Naive thymus-derived CD4-positive, alpha-beta T cell (primary cell): Measurements from ENCODE around the gene TNS3. TPM values are rescaled to one million over a fixed set of nuclear protein-coding genes. Genes with fewer than 3 reads are reported as not detected.

Experiments used
- ATAC-seq: fragments of 150-1000 bp; cut with Tn5 transposase; 2 replicates; pipeline ENCODE4 v1.10.0; 2021; ENCODE audit warnings: mild to moderate bottlenecking, moderate library complexity
- CTCF ChIA-PET: fragments of 350-600 bp; sonication (Branson Sonifier 250); formaldehyde crosslinking; loops from one replicate; lab custom pipeline; 2021; ENCODE audit warnings: antibody characterized with exemption; lab: Charles Lee
- POLR2A ChIA-PET: fragments of 350-600 bp; sonication (Branson Sonifier 250); formaldehyde crosslinking; loops from one replicate; lab custom pipeline; 2021; ENCODE audit warnings: antibody characterized with exemption, inconsistent platforms; lab: Charles Lee
- DNase-seq, 9 donors: peaks; one replicate each; pipeline versions ENCODE4 v3.0.0 to v3.0.0-alpha.2; 2020 to 2022; ENCODE audit warnings: mixed read lengths in 1 of 9
- H3K27ac ChIP-seq: one replicate; pipeline ENCODE4 v1.7.0; 2013; ENCODE audit warnings: mild to moderate bottlenecking, low read depth, low read length, moderate library complexity
- H3K27me3 ChIP-seq, 2 donors: one replicate each; pipeline ENCODE4 v1.7.0; 2013; ENCODE audit warnings: low read length in 2 of 2, mild to moderate bottlenecking in 2 of 2, moderate library complexity in 2 of 2; ENCODE audit not compliant: control insufficient read depth in 2 of 2, insufficient read depth in 2 of 2
- H3K36me3 ChIP-seq, 3 experiments: 1 replicate in 2 of 3; 2 replicates in 1 of 3; pipeline ENCODE4 v1.7.0; 2013; ENCODE audit warnings: low read length in 3 of 3, mild to moderate bottlenecking in 3 of 3, moderate library complexity in 1 of 3; ENCODE audit not compliant: insufficient read depth in 3 of 3, control insufficient read depth in 2 of 3
- H3K4me1 ChIP-seq, 2 donors: one replicate each; pipeline ENCODE4 v1.7.0; 2013; ENCODE audit warnings: low read length in 2 of 2, mild to moderate bottlenecking in 2 of 2, moderate library complexity in 1 of 2; ENCODE audit not compliant: control insufficient read depth in 2 of 2, insufficient read depth in 2 of 2
- H3K4me3 ChIP-seq: 2 replicates; pipeline ENCODE4 v1.7.0; 2013; ENCODE audit warnings: mild to moderate bottlenecking, low read length
- H3K9me3 ChIP-seq, 3 experiments: 1 replicate in 2 of 3; 2 replicates in 1 of 3; pipeline ENCODE4 v1.7.0; 2013; ENCODE audit warnings: low read length in 3 of 3; ENCODE audit not compliant: control insufficient read depth in 2 of 3
- H3K27ac Mint-ChIP-seq, 9 donors: one replicate each; pipeline ENCODE4 v1.8.0; 2020 to 2022; ENCODE audit warnings: mixed read lengths in 9 of 9, mild to moderate bottlenecking in 8 of 9, moderate library complexity in 5 of 9, inconsistent platforms in 2 of 9
- H3K27me3 Mint-ChIP-seq, 5 donors: one replicate each; pipeline ENCODE4 v1.8.0; 2021 to 2022; ENCODE audit warnings: mixed read lengths in 5 of 5, mild to moderate bottlenecking in 1 of 5
- H3K36me3 Mint-ChIP-seq, 5 donors: one replicate each; pipeline ENCODE4 v1.8.0; 2020 to 2022; ENCODE audit warnings: mixed read lengths in 5 of 5, mild to moderate bottlenecking in 3 of 5, inconsistent platforms in 1 of 5
- H3K4me1 Mint-ChIP-seq, 7 donors: one replicate each; pipeline ENCODE4 v1.8.0; 2020 to 2022; ENCODE audit warnings: mixed read lengths in 7 of 7, mild to moderate bottlenecking in 3 of 7, inconsistent platforms in 1 of 7
- H3K4me3 Mint-ChIP-seq, 10 donors: one replicate each; pipeline ENCODE4 v1.8.0; 2020 to 2022; ENCODE audit warnings: mild to moderate bottlenecking in 10 of 10, mixed read lengths in 10 of 10, moderate library complexity in 6 of 10, inconsistent platforms in 2 of 10
- H3K9me3 Mint-ChIP-seq, 11 donors: one replicate each; pipeline ENCODE4 v1.8.0; 2020 to 2022; ENCODE audit warnings: mixed read lengths in 11 of 11, mild to moderate bottlenecking in 4 of 11, inconsistent platforms in 1 of 11, moderate library complexity in 1 of 11
- intact Hi-C, 2 donors: fragments of 100-400 bp; cut with micrococcal nuclease; formaldehyde crosslinking; loops; one replicate each; pipeline ENCODE4 v1.15.1; 2023
- polyA plus RNA-seq, 2 donors: library from polyadenylated mRNA; unstranded; fragments of 300-500 nt; fragmentation: Illumina TruSeq; gene quantifications; one replicate each; pipeline ENCODE4 v1.2.3, GENCODE V29; 2021
- total RNA-seq, 6 experiments: library from RNA in 5 of 6; stranded (reverse) in 5 of 6; gene quantifications; 1 replicate in 5 of 6; 2 replicates in 1 of 6; pipeline ENCODE4 v1.2.3 and lab custom pipeline; 2021 to 2026

The TNS3 gene
- total and polyA plus RNA-seq, 7 experiments from 2014 or later: 0.85 to 38.3 (median 2.6) TPM; not detected in 2

DNA sequence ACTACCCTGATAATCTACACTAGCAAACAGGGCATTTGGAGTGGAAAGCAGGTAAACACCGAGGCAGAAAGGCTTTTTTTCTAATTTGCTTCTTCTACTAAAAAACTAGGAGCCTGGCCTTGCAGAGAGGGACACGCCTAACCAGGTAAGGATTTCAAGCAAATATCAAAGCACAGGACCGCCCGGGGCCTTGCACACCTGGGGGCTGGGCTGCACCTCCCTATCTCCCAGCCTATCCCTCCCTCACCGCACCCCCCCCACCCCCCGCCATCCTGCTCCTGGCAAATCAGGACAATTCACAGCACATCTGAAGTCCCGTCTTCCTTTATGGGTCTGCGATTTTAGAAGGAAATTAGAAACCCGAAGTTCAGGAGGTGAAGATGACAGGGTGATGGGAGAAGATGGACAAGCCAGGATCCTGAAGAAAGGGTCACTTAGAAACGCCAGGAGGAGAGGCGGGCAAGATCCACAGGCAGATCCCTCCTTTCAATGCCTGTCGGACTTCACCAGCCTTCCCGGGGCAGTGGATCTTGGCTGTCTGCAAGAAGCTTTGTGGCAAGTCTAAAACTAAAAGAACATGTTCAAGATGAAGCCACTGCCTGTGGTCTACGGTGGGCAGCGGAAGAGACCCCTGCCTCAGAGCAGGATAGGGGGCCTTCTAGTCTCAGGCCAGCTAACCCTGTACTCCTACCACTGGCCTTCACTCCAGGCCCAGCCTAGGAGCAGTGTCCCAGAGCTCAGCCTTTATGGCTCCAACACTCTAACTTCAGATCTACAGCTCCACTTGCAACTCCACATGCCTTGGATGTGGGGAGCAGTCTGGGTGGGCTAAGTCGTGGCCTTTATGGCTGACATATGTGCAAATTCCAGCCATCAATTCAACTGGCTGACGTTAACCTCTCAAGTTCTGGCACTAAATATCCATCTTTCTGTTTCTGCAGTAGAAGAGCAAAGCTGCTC, 43.9 kb downstream of the TNS3 start:
- Histone ChIP-seq H3K4me1 (no peaks in the 10 kb centered on the region), H3K27ac (no peak overlapping the region), H3K36me3 (no peaks in the 10 kb centered on the region), H3K9me3 (no peaks in the 10 kb centered on the region), H3K27me3 (no peaks in the 10 kb centered on the region), H3K4me3 (no peak overlapping the region)
- no peak for ATAC-seq
- ChIA-PET POLR2A (no interaction called here), CTCF (no interaction called here)
- Mint-ChIP-seq H3K27ac (no peak overlapping the region), H3K27me3 (peaks cover 6 to 19% (median 12%) of the 10 kb centered on the region in 5 donors), H3K4me3 (no peak overlapping the region), H3K36me3 (peaks cover 0 to 5% (median 0%) of the 10 kb centered on the region in 5 donors), H3K4me1 (no peaks in the 10 kb centered on the region), H3K9me3 (peaks cover 0 to 7% (median 0%) of the 10 kb centered on the region in 11 donors)
- DNase-seq: no peak
- intact Hi-C loops: no loop called here

GRCh38 chr7:47536661-47537611, 45.0 kb downstream of the TNS3 start:
- ChIA-PET CTCF (no interaction called here), POLR2A (no interaction called here)
- H3K27ac Mint-ChIP-seq: no peak overlapping the region
- intact Hi-C loops: no loop called here
- H3K36me3 ChIP-seq: no peaks in the 10 kb centered on the region
- peaks cover 0 to 5% (median 0%) of the 10 kb centered on the region in 5 donors for H3K36me3 Mint-ChIP-seq
- no peaks in the 10 kb centered on the region for H3K9me3 ChIP-seq
- no peaks in the 10 kb centered on the region for H3K4me1 ChIP-seq
- H3K27me3 ChIP-seq: no peaks in the 10 kb centered on the region
- peaks cover 6 to 19% (median 12%) of the 10 kb centered on the region in 5 donors for H3K27me3 Mint-ChIP-seq
- H3K27ac ChIP-seq: no peak overlapping the region
- no peaks in the 10 kb centered on the region for H3K4me1 Mint-ChIP-seq
- ATAC-seq (peak; percentile 16), DNase-seq (no peak)
- peaks cover 0 to 11% (median 0%) of the 10 kb centered on the region in 11 donors for H3K9me3 Mint-ChIP-seq
- H3K4me3 Mint-ChIP-seq: no peak overlapping the region
- H3K4me3 ChIP-seq: no peak overlapping the region

DNA sequence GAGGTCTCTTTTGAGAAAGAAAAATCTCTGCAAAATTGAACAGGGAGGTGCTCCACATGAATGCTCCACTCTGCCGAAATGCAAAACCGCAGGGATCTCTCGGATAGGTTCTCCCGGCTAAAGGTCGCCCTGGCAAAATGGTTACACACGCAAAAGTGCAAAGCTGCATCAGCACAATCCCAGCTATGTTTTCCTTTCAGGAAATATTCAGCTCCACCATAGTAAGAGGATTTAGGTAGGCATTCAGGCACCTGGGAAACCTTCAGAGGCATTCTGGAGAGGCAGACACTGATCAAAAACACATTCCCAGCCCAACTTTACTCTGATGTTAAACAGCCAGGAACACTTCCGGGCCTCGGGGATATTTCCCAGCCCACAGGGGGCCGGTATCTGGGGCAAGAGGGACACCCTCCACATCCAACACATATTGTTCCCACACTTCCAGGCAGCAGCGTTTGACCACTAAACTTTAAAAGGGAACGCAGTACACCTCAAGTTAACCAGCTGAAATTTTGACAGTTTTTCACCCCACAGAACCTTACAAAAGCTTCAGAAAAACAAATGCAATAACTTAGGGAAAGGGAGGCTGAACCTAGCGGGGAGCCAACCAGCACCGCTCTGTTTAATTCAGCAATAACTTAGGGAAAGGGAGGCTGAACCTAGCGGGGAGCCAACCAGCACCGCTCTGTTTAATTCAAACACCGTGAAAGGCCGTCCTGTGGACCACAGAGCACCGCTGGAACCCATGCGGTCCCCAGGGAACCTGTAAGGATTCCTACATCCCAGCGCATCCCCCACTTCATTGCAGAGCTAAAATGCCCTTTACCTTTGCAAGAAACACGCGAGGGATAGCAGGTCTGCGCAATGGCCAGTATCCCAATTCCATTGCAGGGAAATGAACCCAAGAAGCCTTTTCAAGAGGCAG, 45.9 kb downstream of the TNS3 start:
- intact Hi-C loops: no loop called here
- Histone ChIP-seq H3K9me3 (no peaks in the 10 kb centered on the region), H3K27me3 (no peaks in the 10 kb centered on the region), H3K4me3 (no peak overlapping the region), H3K27ac (no peak overlapping the region), H3K4me1 (no peaks in the 10 kb centered on the region), H3K36me3 (no peaks in the 10 kb centered on the region)
- no peaks in the 10 kb centered on the region for H3K4me1 Mint-ChIP-seq
- POLR2A ChIA-PET: no interaction called here
- CTCF ChIA-PET: no interaction called here
- peaks cover 0 to 5% (median 0%) of the 10 kb centered on the region in 5 donors for H3K36me3 Mint-ChIP-seq
- H3K9me3 Mint-ChIP-seq: peaks cover 0 to 13% (median 0%) of the 10 kb centered on the region in 11 donors
- peaks cover 6 to 19% (median 12%) of the 10 kb centered on the region in 5 donors for H3K27me3 Mint-ChIP-seq
- ATAC-seq (no peak), DNase-seq (no peak)
- H3K27ac Mint-ChIP-seq: no peak overlapping the region
- no peak overlapping the region for H3K4me3 Mint-ChIP-seq

GRCh38 chr7:47535035-47535703, 46.7 kb downstream of the TNS3 start:
- H3K27me3 ChIP-seq: no peaks in the 10 kb centered on the region
- no peaks in the 10 kb centered on the region for H3K4me1 ChIP-seq
- intact Hi-C loops: no loop called here
- Mint-ChIP-seq H3K4me3 (no peak overlapping the region), H3K9me3 (peaks cover 0 to 8% (median 0%) of the 10 kb centered on the region in 11 donors), H3K36me3 (peaks cover 0 to 5% (median 0%) of the 10 kb centered on the region in 5 donors), H3K27me3 (peaks cover 6 to 14% (median 12%) of the 10 kb centered on the region in 5 donors), H3K4me1 (no peaks in the 10 kb centered on the region), H3K27ac (no peak overlapping the region)
- no peak overlapping the region for H3K4me3 ChIP-seq
- no peaks in the 10 kb centered on the region for H3K9me3 ChIP-seq
- no peak overlapping the region for H3K27ac ChIP-seq
- ATAC-seq: no peak
- POLR2A ChIA-PET: no interaction called here
- H3K36me3 ChIP-seq: no peaks in the 10 kb centered on the region
- no peak for DNase-seq
- CTCF ChIA-PET: no interaction called here

DNA sequence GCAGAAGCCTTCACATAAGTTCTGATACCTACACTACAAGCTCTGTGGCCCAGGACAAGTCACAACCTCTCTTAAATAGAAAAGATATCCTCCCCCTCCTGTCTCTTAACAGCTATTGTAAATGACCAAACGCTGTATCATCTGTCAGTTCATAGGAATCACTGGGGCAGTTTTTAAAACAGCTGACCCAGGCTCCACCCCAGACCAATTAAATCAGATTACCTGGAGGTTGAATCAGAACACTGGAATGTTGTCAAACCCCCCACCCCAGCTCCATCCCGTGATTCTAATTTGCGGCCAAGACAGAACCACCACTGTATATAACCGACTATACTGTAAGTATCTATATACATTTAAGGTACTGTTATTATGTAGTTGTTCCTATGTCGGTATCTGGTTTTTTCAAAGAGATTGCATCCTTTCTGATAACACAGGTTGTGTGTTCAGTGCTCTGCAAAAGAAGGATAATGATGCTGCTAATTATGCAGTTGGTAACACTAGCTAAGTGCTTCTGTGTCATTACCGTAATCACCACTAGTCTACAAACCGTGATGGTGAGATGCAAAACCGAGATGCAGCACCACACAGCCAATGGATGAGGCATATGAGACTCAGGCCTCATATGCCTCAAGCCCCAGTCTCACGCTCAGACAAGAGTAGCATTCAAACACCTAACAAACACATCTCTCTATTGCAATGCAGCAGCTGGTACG, 47.4 kb downstream of the TNS3 start:
- intact Hi-C loops: no loop called here
- Mint-ChIP-seq H3K27me3 (peaks cover 6 to 14% (median 9%) of the 10 kb centered on the region in 5 donors), H3K27ac (no peak overlapping the region), H3K9me3 (peaks cover 0 to 10% (median 0%) of the 10 kb centered on the region in 11 donors), H3K36me3 (peaks cover 0 to 5% (median 0%) of the 10 kb centered on the region in 5 donors), H3K4me1 (no peaks in the 10 kb centered on the region), H3K4me3 (no peak overlapping the region)
- CTCF ChIA-PET: no interaction called here
- Histone ChIP-seq H3K9me3 (no peaks in the 10 kb centered on the region), H3K27me3 (no peaks in the 10 kb centered on the region), H3K36me3 (no peaks in the 10 kb centered on the region), H3K4me3 (no peak overlapping the region), H3K4me1 (no peaks in the 10 kb centered on the region), H3K27ac (no peak overlapping the region)
- DNase-seq: no peak
- POLR2A ChIA-PET: no interaction called here
- ATAC-seq: no peak
